ENCODE data around the gene IL10. TPM values are rescaled to one million over a fixed set of nuclear protein-coding genes. Genes with fewer than 3 reads are reported as not detected.

Gene IL10
- total RNA-seq, 4 donors from 2014 or later, result 0.26 to 0.61 (median 0.34) TPM

DNA sequence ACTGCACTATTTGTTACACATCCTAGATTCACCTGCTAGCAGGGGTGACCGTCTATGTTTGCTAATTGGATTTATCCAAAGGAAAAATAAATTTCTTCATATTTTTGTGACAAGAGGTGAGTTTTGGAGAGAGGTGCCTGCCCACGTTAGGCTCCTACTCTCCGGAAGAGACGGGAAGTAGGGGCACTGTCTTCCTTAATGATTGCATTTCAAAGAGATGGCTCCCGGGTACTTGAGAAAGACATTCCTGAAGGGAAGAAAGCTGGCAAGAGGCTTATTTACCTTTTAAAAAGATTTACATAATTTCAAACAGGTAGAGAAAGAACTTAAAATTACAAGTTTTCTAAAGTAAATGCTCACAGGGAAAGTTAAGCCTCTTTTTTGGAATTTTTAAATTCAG is 20.4 kb downstream of the IL10 start:
- Histone ChIP-seq H3K27ac (no peak overlapping the region), H3K36me3 (no peaks in the 10 kb centered on the region), H3K27me3 (no peaks in the 10 kb centered on the region), H3K4me3 (no peak overlapping the region), H3K9me3 (no peaks in the 10 kb centered on the region), H3K4me1 (no peaks in the 10 kb centered on the region)
- ATAC-seq (no peak), DNase-seq (no peak)
- no peak for TF ChIP-seq POLR2A (IDR thresholded peaks at IDR 0.05)
- TF ChIP-seq, protein P1, sequence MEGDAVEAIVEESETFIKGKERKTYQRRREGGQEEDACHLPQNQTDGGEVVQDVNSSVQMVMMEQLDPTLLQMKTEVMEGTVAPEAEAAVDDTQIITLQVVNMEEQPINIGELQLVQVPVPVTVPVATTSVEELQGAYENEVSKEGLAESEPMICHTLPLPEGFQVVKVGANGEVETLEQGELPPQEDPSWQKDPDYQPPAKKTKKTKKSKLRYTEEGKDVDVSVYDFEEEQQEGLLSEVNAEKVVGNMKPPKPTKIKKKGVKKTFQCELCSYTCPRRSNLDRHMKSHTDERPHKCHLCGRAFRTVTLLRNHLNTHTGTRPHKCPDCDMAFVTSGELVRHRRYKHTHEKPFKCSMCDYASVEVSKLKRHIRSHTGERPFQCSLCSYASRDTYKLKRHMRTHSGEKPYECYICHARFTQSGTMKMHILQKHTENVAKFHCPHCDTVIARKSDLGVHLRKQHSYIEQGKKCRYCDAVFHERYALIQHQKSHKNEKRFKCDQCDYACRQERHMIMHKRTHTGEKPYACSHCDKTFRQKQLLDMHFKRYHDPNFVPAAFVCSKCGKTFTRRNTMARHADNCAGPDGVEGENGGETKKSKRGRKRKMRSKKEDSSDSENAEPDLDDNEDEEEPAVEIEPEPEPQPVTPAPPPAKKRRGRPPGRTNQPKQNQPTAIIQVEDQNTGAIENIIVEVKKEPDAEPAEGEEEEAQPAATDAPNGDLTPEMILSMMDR (IDR thresholded peaks at IDR 0.05 in 4 of 5, conservative IDR thresholded peaks at IDR 0.05 in 1 of 5), result no peak
- intact Hi-C loops (cut with DNase I; ENCODE audit: low total_unique reads) (no loop called here), in situ Hi-C loops (cut with MboI; ENCODE audit: low sequenced_read_pairs in 4 of 4) (no loop called here)

- H3K4me1 ChIP-seq, result no peaks in the 10 kb centered on the region
- intact Hi-C loops (cut with DNase I; ENCODE audit: low total_unique reads), result no loop called here
- in situ Hi-C loops (cut with MboI; ENCODE audit: low sequenced_read_pairs in 4 of 4), result no loop called here
- no peak overlapping the region for H3K4me3 ChIP-seq
- no peaks in the 10 kb centered on the region for H3K9me3 ChIP-seq
- no peak for TF ChIP-seq POLR2A (IDR thresholded peaks at IDR 0.05)
- TF ChIP-seq, protein P1 (IDR thresholded peaks at IDR 0.05 in 4 of 5, conservative IDR thresholded peaks at IDR 0.05 in 1 of 5), result no peak
- DNase-seq (no peak), ATAC-seq (no peak)
- no peak overlapping the region for H3K27ac ChIP-seq
- H3K36me3 ChIP-seq, result no peaks in the 10 kb centered on the region
- H3K27me3 ChIP-seq, result no peaks in the 10 kb centered on the region
These were observed 23.8 kb downstream of the IL10 start for GRCh38 chr1:206748348-206749030.

DNA sequence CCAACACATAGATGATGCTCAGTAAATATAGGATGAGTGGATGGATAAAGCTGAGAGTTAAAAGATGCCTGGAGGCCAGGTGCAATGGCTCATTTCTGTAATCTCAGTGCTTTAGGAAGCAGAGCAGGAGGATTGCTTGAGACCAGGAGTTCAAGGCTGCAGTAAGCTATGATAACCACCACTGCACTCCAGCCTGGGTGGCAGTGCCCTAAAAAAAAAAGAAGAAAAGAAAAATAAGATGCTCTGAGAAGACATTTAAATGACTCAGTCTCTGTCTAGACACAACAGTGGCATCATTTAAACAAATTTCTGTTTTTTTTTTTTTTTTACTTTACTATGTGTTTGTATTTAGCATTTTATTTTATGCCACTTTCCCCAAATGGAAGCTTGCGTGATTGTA is 27.0 kb downstream of the IL10 start:
- no peaks in the 10 kb centered on the region for H3K27me3 ChIP-seq
- no peaks in the 10 kb centered on the region for H3K36me3 ChIP-seq
- H3K4me1 ChIP-seq, result no peaks in the 10 kb centered on the region
- DNase-seq, result no peak
- ATAC-seq, result no peak
- H3K27ac ChIP-seq, result no peak overlapping the region
- H3K4me3 ChIP-seq, result no peak overlapping the region
- no peak for TF ChIP-seq POLR2A (IDR thresholded peaks at IDR 0.05)
- TF ChIP-seq, protein P1 (IDR thresholded peaks at IDR 0.05 in 4 of 5, conservative IDR thresholded peaks at IDR 0.05 in 1 of 5), result no peak
- in situ Hi-C loops (cut with MboI; ENCODE audit: low sequenced_read_pairs in 4 of 4) (no loop called here), intact Hi-C loops (cut with DNase I; ENCODE audit: low total_unique reads) (no loop called here)
- H3K9me3 ChIP-seq, result no peaks in the 10 kb centered on the region

GRCh38 chr1:206744683-206745082 is 27.6 kb downstream of the IL10 start:
- DNase-seq (no peak), ATAC-seq (no peak)
- H3K36me3 ChIP-seq, result no peaks in the 10 kb centered on the region
- no peak overlapping the region for H3K27ac ChIP-seq
- H3K4me1 ChIP-seq, result peaks cover 0 to 2% of the 10 kb centered on the region in 2 donors
- no peak overlapping the region for H3K4me3 ChIP-seq
- H3K27me3 ChIP-seq, result no peaks in the 10 kb centered on the region
- no peaks in the 10 kb centered on the region for H3K9me3 ChIP-seq
- in situ Hi-C loops (cut with MboI; ENCODE audit: low sequenced_read_pairs in 4 of 4) (no loop called here), intact Hi-C loops (cut with DNase I; ENCODE audit: low total_unique reads) (no loop called here)
- TF ChIP-seq, protein P1 (IDR thresholded peaks at IDR 0.05 in 4 of 5, conservative IDR thresholded peaks at IDR 0.05 in 1 of 5), result no peak
